Neural cell (in vitro differentiated cells): Measurements from ENCODE around the gene CPNE5. TPM values are rescaled to one million over a fixed set of nuclear protein-coding genes. Genes with fewer than 3 reads are reported as not detected.

Experiments
- H2AFZ ChIP-seq: fragments of 200-600, 300-800 bp; sonication (generic), shearing (Covaris generic); 2 replicates; pipeline ENCODE4 v1.6.0; 2014; ENCODE audit warnings: low read depth, mild to moderate bottlenecking, antibody characterized with exemption, low read length, moderate library complexity
- H3F3A ChIP-seq: fragments of 200-600 bp; shearing (Covaris generic); 2 replicates; pipeline ENCODE4 v1.6.1; 2016; ENCODE audit warnings: mild to moderate bottlenecking, moderate library complexity, mixed read lengths, antibody characterized with exemption, low read length; ENCODE audit not compliant: insufficient read depth, poor library complexity, severe bottlenecking
- H3K27ac ChIP-seq: fragments of 200-600, 300-800 bp; sonication (generic), shearing (Covaris generic); 2 replicates; pipeline ENCODE4 v1.5.1; 2014; ENCODE audit warnings: mild to moderate bottlenecking, low read length, moderate library complexity
- H3K27me3 ChIP-seq: fragments of 300-800, 200-600 bp; sonication (generic), shearing (Covaris generic); 2 replicates; pipeline ENCODE4 v1.6.0; 2014; ENCODE audit warnings: mild to moderate bottlenecking, low read depth, low read length, moderate library complexity; ENCODE audit not compliant: insufficient read depth
- H3K36me3 ChIP-seq: fragments of 300-800, 200-600 bp; sonication (generic), shearing (Covaris generic); 2 replicates; pipeline ENCODE4 v1.5.1; 2014; ENCODE audit warnings: mild to moderate bottlenecking, antibody characterized with exemption, low read length, moderate library complexity; ENCODE audit not compliant: insufficient read depth
- H3K4me2 ChIP-seq: fragments of 300-800, 200-600 bp; sonication (generic), shearing (Covaris generic); 2 replicates; pipeline ENCODE4 v1.6.0; 2014; ENCODE audit warnings: mild to moderate bottlenecking, low read length
- H3K4me3 ChIP-seq: fragments of 300-800, 200-600 bp; sonication (generic), shearing (Covaris generic); 2 replicates; pipeline ENCODE4 v1.5.1; 2014; ENCODE audit warnings: mild to moderate bottlenecking, low read length, moderate library complexity
- H3K79me2 ChIP-seq: fragments of 200-600 bp; shearing (Covaris generic); replicated peaks from 2 replicates; pipeline ENCODE4 v1.6.0; 2014; ENCODE audit warnings: mild to moderate bottlenecking, low read length, moderate library complexity; ENCODE audit not compliant: insufficient read depth
- H3K9ac ChIP-seq: fragments of 300-800, 200-600 bp; sonication (generic), shearing (Covaris generic); 2 replicates; pipeline ENCODE4 v1.6.1; 2016; ENCODE audit warnings: mild to moderate bottlenecking, low read length, mixed read lengths
- H3K9me2 ChIP-seq: fragments of 200-600 bp; shearing (Covaris generic); 2 replicates; pipeline ENCODE4 v1.6.1; 2016; ENCODE audit warnings: mild to moderate bottlenecking, low read length, mixed read lengths; ENCODE audit not compliant: insufficient read depth
- H3K9me3 ChIP-seq: fragments of 200-600, 300-800 bp; sonication (generic), shearing (Covaris generic); 2 replicates; pipeline ENCODE4 v1.6.1; 2016; ENCODE audit warnings: mild to moderate bottlenecking, mixed run types, low read length, moderate library complexity, mixed read lengths
- H4K20me1 ChIP-seq: fragments of 200-600 bp; shearing (Covaris generic); 2 replicates; pipeline ENCODE4 v1.6.1; 2016; ENCODE audit warnings: mild to moderate bottlenecking, mixed run types; ENCODE audit not compliant: insufficient read depth
- EP300 ChIP-seq: fragments of 450-650 bp; conservative IDR thresholded peaks from 2 replicates; pipeline ENCODE4 v1.6.1; 2014; ENCODE audit warnings: antibody characterized with exemption, mild to moderate bottlenecking, moderate library complexity; ENCODE audit not compliant: poor library complexity, severe bottlenecking
- EZH2 ChIP-seq: fragments of 200-600, 300-800 bp; shearing (Covaris generic), sonication (generic); IDR thresholded peaks from 2 replicates; pipeline ENCODE4 v1.6.1; 2014; ENCODE audit warnings: antibody characterized with exemption, low read length, borderline replicate concordance, mild to moderate bottlenecking; ENCODE audit not compliant: insufficient read depth, poor library complexity, severe bottlenecking
- RAD21 ChIP-seq: fragments of 450-650 bp; conservative IDR thresholded peaks from 2 replicates; pipeline ENCODE4 v1.6.1; 2014; ENCODE audit warnings: antibody characterized with exemption, mild to moderate bottlenecking, moderate library complexity
- SMC3 ChIP-seq: fragments of 450-650 bp; conservative IDR thresholded peaks from 2 replicates; pipeline ENCODE4 v1.6.1; 2014; ENCODE audit warnings: antibody characterized with exemption, mild to moderate bottlenecking, moderate library complexity; ENCODE audit not compliant: poor library complexity
- TAF1 ChIP-seq: IDR thresholded peaks from 2 replicates; pipeline ENCODE4 v1.6.1; 2012; ENCODE audit warnings: low read depth
- polyA plus RNA-seq: library from polyadenylated mRNA; depleted of rRNA; stranded (reverse); fragments of >200 nt; gene quantifications from 2 replicates; pipeline ENCODE4 v1.2.3, GENCODE V29; 2014
- TF ChIP-seq, protein P1 (sequence below): IDR thresholded peaks from 2 replicates; pipeline ENCODE4 v1.6.1; 2012; ENCODE audit warnings: borderline replicate concordance
- TF ChIP-seq, protein P2 (sequence below): fragments of 450-650 bp; IDR thresholded peaks from 2 replicates; pipeline ENCODE4 v1.5.1; 2014; ENCODE audit warnings: antibody characterized with exemption, mild to moderate bottlenecking, moderate library complexity; ENCODE audit not compliant: poor library complexity, severe bottlenecking

The CPNE5 gene
- polyA plus RNA-seq, 1 donor from 2014 or later = 8.7 TPM

DNA sequence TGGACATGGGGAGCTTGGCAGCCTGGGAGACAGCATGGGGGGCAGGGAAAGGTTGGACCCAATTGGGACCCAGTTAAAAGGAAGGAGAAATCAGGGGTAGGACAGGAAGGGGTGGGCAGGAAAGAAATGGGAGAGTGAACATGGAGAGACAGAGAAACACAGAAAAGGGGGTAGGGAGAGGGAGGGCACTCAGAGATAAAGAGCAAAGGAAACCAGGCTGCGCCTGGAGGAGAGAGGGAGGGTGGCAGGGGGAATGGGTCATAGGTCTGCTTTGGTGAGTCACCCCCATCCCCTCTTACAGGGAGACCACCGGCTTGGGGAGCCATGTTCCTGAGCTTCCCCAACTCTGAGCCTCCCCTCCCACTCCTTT is 95.0 kb downstream of the CPNE5 start:
- TF ChIP-seq, protein P1, sequence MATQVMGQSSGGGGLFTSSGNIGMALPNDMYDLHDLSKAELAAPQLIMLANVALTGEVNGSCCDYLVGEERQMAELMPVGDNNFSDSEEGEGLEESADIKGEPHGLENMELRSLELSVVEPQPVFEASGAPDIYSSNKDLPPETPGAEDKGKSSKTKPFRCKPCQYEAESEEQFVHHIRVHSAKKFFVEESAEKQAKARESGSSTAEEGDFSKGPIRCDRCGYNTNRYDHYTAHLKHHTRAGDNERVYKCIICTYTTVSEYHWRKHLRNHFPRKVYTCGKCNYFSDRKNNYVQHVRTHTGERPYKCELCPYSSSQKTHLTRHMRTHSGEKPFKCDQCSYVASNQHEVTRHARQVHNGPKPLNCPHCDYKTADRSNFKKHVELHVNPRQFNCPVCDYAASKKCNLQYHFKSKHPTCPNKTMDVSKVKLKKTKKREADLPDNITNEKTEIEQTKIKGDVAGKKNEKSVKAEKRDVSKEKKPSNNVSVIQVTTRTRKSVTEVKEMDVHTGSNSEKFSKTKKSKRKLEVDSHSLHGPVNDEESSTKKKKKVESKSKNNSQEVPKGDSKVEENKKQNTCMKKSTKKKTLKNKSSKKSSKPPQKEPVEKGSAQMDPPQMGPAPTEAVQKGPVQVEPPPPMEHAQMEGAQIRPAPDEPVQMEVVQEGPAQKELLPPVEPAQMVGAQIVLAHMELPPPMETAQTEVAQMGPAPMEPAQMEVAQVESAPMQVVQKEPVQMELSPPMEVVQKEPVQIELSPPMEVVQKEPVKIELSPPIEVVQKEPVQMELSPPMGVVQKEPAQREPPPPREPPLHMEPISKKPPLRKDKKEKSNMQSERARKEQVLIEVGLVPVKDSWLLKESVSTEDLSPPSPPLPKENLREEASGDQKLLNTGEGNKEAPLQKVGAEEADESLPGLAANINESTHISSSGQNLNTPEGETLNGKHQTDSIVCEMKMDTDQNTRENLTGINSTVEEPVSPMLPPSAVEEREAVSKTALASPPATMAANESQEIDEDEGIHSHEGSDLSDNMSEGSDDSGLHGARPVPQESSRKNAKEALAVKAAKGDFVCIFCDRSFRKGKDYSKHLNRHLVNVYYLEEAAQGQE = no peak
- no peak for TF ChIP-seq SMC3
- no peak for TF ChIP-seq EP300
- no peak for TF ChIP-seq TAF1
- TF ChIP-seq RAD21 = no peak
- Histone ChIP-seq H3K36me3 (no peaks in the 10 kb centered on the region), H3K9me3 (no peaks in the 10 kb centered on the region)

DNA sequence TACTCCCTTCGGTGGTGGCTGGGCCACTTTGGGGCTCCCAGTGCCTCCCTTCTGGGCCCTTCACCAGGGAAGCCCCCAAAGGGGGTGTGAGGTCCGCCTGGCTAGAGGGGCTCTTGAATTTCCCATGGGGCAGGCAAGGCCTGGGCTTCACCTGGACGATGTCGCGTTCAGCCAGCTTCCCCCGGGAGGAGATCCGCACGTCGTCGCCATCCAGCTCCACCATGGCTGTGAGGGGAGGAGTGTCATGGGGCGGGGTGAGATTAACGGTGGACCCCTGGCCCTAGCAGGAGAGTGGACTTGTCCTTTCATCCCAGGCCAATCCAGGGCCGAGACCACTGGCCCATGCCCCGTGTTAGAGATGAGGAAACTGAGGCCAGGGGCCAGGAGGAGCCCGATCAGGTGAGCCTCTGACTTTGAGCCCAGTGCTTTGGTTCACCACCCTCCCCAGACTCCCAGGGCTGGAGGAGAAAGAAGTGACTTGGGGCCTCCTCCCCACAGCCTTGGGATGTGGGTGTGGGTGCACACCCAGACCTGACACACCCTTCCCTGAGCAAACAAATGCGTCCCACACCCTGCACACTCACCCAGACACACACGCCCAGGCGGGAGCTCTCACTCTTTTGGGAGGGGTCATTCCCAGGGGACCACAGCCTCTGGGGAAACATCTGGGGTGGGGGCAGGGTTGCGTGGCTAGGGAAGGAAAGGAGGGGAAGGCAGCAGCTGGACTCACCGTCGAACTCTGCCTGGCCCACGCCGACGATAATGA is 95.5 kb downstream of the CPNE5 start:
- TF ChIP-seq, protein P2, sequence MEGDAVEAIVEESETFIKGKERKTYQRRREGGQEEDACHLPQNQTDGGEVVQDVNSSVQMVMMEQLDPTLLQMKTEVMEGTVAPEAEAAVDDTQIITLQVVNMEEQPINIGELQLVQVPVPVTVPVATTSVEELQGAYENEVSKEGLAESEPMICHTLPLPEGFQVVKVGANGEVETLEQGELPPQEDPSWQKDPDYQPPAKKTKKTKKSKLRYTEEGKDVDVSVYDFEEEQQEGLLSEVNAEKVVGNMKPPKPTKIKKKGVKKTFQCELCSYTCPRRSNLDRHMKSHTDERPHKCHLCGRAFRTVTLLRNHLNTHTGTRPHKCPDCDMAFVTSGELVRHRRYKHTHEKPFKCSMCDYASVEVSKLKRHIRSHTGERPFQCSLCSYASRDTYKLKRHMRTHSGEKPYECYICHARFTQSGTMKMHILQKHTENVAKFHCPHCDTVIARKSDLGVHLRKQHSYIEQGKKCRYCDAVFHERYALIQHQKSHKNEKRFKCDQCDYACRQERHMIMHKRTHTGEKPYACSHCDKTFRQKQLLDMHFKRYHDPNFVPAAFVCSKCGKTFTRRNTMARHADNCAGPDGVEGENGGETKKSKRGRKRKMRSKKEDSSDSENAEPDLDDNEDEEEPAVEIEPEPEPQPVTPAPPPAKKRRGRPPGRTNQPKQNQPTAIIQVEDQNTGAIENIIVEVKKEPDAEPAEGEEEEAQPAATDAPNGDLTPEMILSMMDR = no peak
- no peak for TF ChIP-seq TAF1
- TF ChIP-seq EP300 = no peak
- TF ChIP-seq, protein P1 = no peak
- no peak for TF ChIP-seq EZH2
- no peak for TF ChIP-seq RAD21
- no peak for TF ChIP-seq SMC3
- Histone ChIP-seq H2AFZ (no peak overlapping the region), H3K27ac (no peak overlapping the region), H3K4me3 (no peak overlapping the region), H3K9ac (no peak overlapping the region), H3K4me2 (no peak overlapping the region), H3K9me3 (no peaks in the 10 kb centered on the region), H3F3A (no peaks in the 10 kb centered on the region), H3K79me2 (no peaks in the 10 kb centered on the region), H3K27me3 (no peaks in the 10 kb centered on the region), H4K20me1 (no peaks in the 10 kb centered on the region), H3K36me3 (no peaks in the 10 kb centered on the region), H3K9me2 (no peaks in the 10 kb centered on the region)

More for the DNA sequence above, 95.0 kb downstream of the CPNE5 start:
- Histone ChIP-seq H3K9ac (no peak overlapping the region), H3K79me2 (no peaks in the 10 kb centered on the region), H2AFZ (no peak overlapping the region), H4K20me1 (no peaks in the 10 kb centered on the region), H3K27me3 (no peaks in the 10 kb centered on the region), H3K4me2 (no peak overlapping the region), H3F3A (no peaks in the 10 kb centered on the region), H3K27ac (no peak overlapping the region), H3K4me3 (no peak overlapping the region), H3K9me2 (no peaks in the 10 kb centered on the region)
